Measurements from ENCODE around the gene GSTA4. TPM values are rescaled to one million over a fixed set of nuclear protein-coding genes. Genes with fewer than 3 reads are reported as not detected.

GSTA4 gene
- total RNA-seq, 1 experiment from 2014 or later = 3.9 TPM

DNA sequence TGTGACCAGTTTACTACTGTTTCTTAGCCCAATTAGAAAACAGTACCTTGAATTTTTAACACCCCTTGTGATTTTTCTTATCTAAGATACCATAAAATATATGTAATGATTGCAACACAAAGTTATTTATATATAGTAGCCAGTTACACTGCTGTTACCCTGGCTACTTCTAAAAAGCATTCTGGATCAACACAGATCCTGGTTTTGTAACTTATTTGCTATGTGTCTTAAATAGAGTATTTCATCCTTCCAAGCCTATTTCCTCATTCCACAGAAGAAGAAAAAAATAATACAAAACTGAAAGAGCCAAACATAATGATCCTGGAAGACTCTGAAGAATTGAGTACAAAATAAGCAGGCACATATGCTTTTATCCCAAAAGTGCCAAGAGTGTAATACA is 19.0 kb upstream of the GSTA4 start:
- CTCF ChIA-PET = no interaction called here
- Histone ChIP-seq H3K9me3 (ENCODE audit: control insufficient read depth, insufficient read depth, low read depth, low read length) (no peaks in the 10 kb centered on the region), H3K4me3 (ENCODE audit: low read depth in 2 of 2, low read length in 2 of 2) (no peak overlapping the region), H3K4me1 (ENCODE audit: control insufficient read depth, insufficient read depth, low read length) (no peaks in the 10 kb centered on the region), H3K27ac (ENCODE audit: low read length) (no peak overlapping the region), H3K27me3 (ENCODE audit: control insufficient read depth, insufficient read depth, low read length) (no peaks in the 10 kb centered on the region), H3K36me3 (ENCODE audit: control insufficient read depth, insufficient read depth, low read length) (no peaks in the 10 kb centered on the region)
- TF ChIP-seq POLR2AphosphoS5 (IDR thresholded peaks at IDR 0.05; ENCODE audit: low read depth, low read length) = no peak
- no peak for TF ChIP-seq SIN3A (IDR thresholded peaks at IDR 0.05; ENCODE audit: borderline replicate concordance, insufficient read depth, low read depth, low read length)
- TF ChIP-seq, protein P1, sequence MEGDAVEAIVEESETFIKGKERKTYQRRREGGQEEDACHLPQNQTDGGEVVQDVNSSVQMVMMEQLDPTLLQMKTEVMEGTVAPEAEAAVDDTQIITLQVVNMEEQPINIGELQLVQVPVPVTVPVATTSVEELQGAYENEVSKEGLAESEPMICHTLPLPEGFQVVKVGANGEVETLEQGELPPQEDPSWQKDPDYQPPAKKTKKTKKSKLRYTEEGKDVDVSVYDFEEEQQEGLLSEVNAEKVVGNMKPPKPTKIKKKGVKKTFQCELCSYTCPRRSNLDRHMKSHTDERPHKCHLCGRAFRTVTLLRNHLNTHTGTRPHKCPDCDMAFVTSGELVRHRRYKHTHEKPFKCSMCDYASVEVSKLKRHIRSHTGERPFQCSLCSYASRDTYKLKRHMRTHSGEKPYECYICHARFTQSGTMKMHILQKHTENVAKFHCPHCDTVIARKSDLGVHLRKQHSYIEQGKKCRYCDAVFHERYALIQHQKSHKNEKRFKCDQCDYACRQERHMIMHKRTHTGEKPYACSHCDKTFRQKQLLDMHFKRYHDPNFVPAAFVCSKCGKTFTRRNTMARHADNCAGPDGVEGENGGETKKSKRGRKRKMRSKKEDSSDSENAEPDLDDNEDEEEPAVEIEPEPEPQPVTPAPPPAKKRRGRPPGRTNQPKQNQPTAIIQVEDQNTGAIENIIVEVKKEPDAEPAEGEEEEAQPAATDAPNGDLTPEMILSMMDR (IDR thresholded peaks at IDR 0.05) = no peak
- TF ChIP-seq TCF7L2 (IDR thresholded peaks at IDR 0.05; ENCODE audit: low read depth, low read length) = no peak
- TF ChIP-seq REST (IDR thresholded peaks at IDR 0.05; ENCODE audit: insufficient read depth in 1 of 2, low read depth in 2 of 2, low read length in 1 of 2) = no peak
- ATAC-seq (no peak), DNase-seq (ENCODE audit: low read depth, low spot score) (no peak)
- intact Hi-C loops (cut with micrococcal nuclease; ENCODE audit: unreplicated experiment) = no loop called here
- POLR2A ChIA-PET = no interaction called here
- in situ Hi-C loops (cut with HindIII; ENCODE audit: low pct_unique_long_range_greater_than_20kb, low sequenced_read_pairs) = no loop called here
- no TSS peak for BruUV-seq (replicated peaks)

DNA sequence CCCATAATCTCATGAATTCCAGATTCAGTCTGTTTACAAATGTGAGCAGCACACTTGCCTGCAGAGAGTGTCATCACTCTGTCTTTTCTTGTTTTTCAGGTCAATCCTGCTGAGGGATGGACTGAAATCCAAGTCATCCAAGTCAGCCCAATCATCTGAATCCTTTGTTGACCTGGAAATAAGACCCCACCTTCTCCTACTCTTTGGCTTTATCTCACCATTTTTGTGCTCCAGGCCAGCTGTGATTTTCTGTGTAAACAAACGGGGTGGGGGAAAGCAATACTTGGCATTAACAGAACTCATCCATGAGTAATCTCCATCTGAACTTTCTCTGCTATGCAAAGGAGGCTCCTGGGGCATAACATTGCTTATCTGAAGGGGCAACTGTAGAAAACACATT is 16.9 kb upstream of the GSTA4 start:
- POLR2A ChIA-PET = interaction anchor here (0.7 kb wide), 1 partner anchor 93 kb away, joined by 3 read pairs; no protein-coding TSS in a partner anchor
- CTCF ChIA-PET = no interaction called here
- in situ Hi-C loops (cut with HindIII; ENCODE audit: low pct_unique_long_range_greater_than_20kb, low sequenced_read_pairs) = no loop called here
- Histone ChIP-seq H3K9me3 (ENCODE audit: control insufficient read depth, insufficient read depth, low read depth, low read length) (no peaks in the 10 kb centered on the region), H3K4me3 (ENCODE audit: low read depth in 2 of 2, low read length in 2 of 2) (no peak overlapping the region), H3K27me3 (ENCODE audit: control insufficient read depth, insufficient read depth, low read length) (no peaks in the 10 kb centered on the region), H3K27ac (ENCODE audit: low read length) (no peak overlapping the region), H3K36me3 (ENCODE audit: control insufficient read depth, insufficient read depth, low read length) (no peaks in the 10 kb centered on the region), H3K4me1 (ENCODE audit: control insufficient read depth, insufficient read depth, low read length) (no peaks in the 10 kb centered on the region)
- BruUV-seq (replicated peaks) = no TSS peak
- ATAC-seq (no peak), DNase-seq (ENCODE audit: low read depth, low spot score) (no peak)
- no peak for TF ChIP-seq SIN3A (IDR thresholded peaks at IDR 0.05; ENCODE audit: borderline replicate concordance, insufficient read depth, low read depth, low read length)
- no peak for TF ChIP-seq TCF7L2 (IDR thresholded peaks at IDR 0.05; ENCODE audit: low read depth, low read length)
- TF ChIP-seq, protein P1 (IDR thresholded peaks at IDR 0.05) = no peak
- TF ChIP-seq REST (IDR thresholded peaks at IDR 0.05; ENCODE audit: insufficient read depth in 1 of 2, low read depth in 2 of 2, low read length in 1 of 2) = no peak
- no peak for TF ChIP-seq POLR2AphosphoS5 (IDR thresholded peaks at IDR 0.05; ENCODE audit: low read depth, low read length)
- intact Hi-C loops (cut with micrococcal nuclease; ENCODE audit: unreplicated experiment) = no loop called here

All from Panc1 (cell line).